Nephron (organoid): ENCODE measurements around the gene HOMER1.

Source experiments
- H3K27ac Mint-ChIP-seq, 3 experiments: 2 replicates each; pipeline ENCODE4 v1.8.0; 2020; ENCODE audit warnings: mixed read lengths in 3 of 3, mild to moderate bottlenecking in 2 of 3, moderate library complexity in 1 of 3
- H3K27me3 Mint-ChIP-seq: 2 replicates; pipeline ENCODE4 v1.8.0; 2021; ENCODE audit warnings: low read depth, mild to moderate bottlenecking, moderate library complexity, mixed read lengths
- H3K36me3 Mint-ChIP-seq: 2 replicates; pipeline ENCODE4 v1.8.0; 2020; ENCODE audit warnings: low read depth, mixed read lengths
- H3K4me1 Mint-ChIP-seq: 2 replicates; pipeline ENCODE4 v1.8.0; 2020; ENCODE audit warnings: mixed read lengths
- H3K4me3 Mint-ChIP-seq, 3 experiments: 2 replicates each; pipeline ENCODE4 v1.8.0; 2020; ENCODE audit warnings: mild to moderate bottlenecking in 3 of 3, mixed read lengths in 3 of 3, moderate library complexity in 2 of 3
- H3K9me3 Mint-ChIP-seq: 2 replicates; pipeline ENCODE4 v1.8.0; 2020; ENCODE audit warnings: mixed read lengths
- TF ChIP-seq, protein P1 (sequence below), 3 experiments: fragments of 200-600 bp; sonication (generic); IDR thresholded peaks; one replicate each; pipeline ENCODE4 v1.5.0; 2021; ENCODE audit warnings: antibody characterized with exemption in 3 of 3; ENCODE audit not compliant: unreplicated experiment in 3 of 3

Gene HOMER1

DNA sequence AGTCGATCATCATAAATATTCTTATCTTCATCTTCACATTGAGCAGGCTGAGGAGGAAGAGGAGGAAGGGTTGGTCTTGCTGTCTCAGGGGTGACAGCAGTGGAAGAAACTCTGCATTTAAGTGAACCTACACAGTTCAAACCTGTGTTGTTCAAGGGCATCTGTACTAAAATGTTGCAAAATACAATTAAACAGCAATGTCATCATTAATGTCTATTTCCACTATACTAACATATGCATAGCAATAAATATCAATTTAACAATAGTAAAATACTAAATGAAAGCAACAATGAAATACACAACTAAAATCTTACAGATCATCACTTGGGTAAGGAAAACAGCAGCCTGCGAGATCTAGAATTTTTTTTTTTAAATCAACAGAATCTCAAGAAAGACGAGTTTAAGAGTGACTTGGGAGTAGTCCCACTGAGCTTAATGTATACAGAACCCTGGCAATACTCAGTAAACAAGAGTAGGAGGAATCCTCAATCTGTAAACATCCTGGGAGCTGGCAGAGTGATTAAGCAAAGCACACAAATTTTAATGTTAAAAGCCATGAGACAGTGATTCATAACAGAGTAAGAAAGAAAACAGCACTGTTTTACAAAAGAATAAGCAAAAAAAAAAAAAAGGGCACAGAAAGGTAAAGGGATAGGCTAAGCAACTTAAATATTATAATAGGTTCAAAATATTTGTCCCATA is 10.0 kb downstream of the HOMER1 start:
- H3K36me3 Mint-ChIP-seq: no peaks in the 10 kb centered on the region
- peaks cover 26% of the 10 kb centered on the region for H3K4me1 Mint-ChIP-seq
- no peak overlapping the region for H3K27ac Mint-ChIP-seq
- H3K9me3 Mint-ChIP-seq: no peaks in the 10 kb centered on the region
- TF ChIP-seq, protein P1, sequence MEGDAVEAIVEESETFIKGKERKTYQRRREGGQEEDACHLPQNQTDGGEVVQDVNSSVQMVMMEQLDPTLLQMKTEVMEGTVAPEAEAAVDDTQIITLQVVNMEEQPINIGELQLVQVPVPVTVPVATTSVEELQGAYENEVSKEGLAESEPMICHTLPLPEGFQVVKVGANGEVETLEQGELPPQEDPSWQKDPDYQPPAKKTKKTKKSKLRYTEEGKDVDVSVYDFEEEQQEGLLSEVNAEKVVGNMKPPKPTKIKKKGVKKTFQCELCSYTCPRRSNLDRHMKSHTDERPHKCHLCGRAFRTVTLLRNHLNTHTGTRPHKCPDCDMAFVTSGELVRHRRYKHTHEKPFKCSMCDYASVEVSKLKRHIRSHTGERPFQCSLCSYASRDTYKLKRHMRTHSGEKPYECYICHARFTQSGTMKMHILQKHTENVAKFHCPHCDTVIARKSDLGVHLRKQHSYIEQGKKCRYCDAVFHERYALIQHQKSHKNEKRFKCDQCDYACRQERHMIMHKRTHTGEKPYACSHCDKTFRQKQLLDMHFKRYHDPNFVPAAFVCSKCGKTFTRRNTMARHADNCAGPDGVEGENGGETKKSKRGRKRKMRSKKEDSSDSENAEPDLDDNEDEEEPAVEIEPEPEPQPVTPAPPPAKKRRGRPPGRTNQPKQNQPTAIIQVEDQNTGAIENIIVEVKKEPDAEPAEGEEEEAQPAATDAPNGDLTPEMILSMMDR (IDR thresholded peaks at IDR 0.05; ENCODE audit: unreplicated experiment in 3 of 3): no peak
- no peaks in the 10 kb centered on the region for H3K27me3 Mint-ChIP-seq
- no peak overlapping the region for H3K4me3 Mint-ChIP-seq

DNA sequence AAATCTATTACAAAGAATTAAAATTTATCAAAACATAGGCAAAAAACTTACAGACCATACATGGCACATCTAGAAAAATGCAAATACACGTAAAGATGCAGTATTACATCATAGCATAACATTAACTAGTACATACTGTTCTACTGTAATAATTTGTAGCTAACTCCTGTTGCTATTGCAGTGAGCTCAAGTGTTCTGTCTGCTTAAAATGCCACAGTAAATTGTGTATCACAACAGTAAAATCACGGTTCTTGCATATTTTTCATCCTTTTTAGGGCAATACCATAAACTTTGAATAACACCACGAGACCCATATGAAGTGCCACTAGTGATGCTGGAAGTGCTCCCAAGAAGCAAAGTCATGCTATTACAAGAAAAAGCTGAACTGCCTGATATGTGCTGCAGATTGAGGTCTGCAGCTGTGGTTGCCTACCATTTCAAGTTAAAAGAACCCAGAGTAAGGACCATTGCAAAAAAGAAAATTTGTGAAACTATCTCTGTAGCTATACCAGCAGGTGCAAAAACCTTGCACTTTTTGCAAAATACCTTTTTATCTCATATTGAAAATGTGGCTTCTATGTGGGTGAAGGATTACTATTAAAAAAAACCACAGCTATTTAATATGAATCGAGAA is 14.2 kb downstream of the HOMER1 start:
- no peak overlapping the region for H3K27ac Mint-ChIP-seq
- H3K4me1 Mint-ChIP-seq: peaks cover 7% of the 10 kb centered on the region
- H3K9me3 Mint-ChIP-seq: no peaks in the 10 kb centered on the region
- no peak overlapping the region for H3K4me3 Mint-ChIP-seq
- no peaks in the 10 kb centered on the region for H3K27me3 Mint-ChIP-seq
- no peaks in the 10 kb centered on the region for H3K36me3 Mint-ChIP-seq
- TF ChIP-seq, protein P1 (IDR thresholded peaks at IDR 0.05; ENCODE audit: unreplicated experiment in 3 of 3): no peak

DNA sequence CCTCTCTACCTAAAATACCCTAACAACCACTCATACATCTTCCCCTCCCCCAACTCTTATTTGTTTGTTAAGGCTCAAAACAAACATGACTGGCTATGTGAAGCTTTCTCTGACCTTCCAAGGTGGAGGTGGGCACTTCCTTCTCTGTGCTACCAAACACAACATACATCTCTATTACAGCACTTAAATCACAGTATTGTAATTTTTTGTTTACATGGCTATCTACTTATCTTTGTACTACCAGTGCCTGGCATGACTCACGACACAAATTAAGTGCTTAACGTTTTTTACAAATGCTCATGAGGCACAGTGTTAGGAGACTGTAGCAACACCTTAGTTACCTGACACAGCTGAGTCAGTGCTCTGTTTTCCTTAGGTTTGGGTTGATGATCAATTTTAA is 18.6 kb downstream of the HOMER1 start:
- no peaks in the 10 kb centered on the region for H3K36me3 Mint-ChIP-seq
- TF ChIP-seq, protein P1 (IDR thresholded peaks at IDR 0.05; ENCODE audit: unreplicated experiment in 3 of 3): no peak
- H3K27me3 Mint-ChIP-seq: no peaks in the 10 kb centered on the region
- no peak overlapping the region for H3K27ac Mint-ChIP-seq
- H3K4me3 Mint-ChIP-seq: no peak overlapping the region
- H3K4me1 Mint-ChIP-seq: peaks cover 6% of the 10 kb centered on the region
- no peaks in the 10 kb centered on the region for H3K9me3 Mint-ChIP-seq

DNA sequence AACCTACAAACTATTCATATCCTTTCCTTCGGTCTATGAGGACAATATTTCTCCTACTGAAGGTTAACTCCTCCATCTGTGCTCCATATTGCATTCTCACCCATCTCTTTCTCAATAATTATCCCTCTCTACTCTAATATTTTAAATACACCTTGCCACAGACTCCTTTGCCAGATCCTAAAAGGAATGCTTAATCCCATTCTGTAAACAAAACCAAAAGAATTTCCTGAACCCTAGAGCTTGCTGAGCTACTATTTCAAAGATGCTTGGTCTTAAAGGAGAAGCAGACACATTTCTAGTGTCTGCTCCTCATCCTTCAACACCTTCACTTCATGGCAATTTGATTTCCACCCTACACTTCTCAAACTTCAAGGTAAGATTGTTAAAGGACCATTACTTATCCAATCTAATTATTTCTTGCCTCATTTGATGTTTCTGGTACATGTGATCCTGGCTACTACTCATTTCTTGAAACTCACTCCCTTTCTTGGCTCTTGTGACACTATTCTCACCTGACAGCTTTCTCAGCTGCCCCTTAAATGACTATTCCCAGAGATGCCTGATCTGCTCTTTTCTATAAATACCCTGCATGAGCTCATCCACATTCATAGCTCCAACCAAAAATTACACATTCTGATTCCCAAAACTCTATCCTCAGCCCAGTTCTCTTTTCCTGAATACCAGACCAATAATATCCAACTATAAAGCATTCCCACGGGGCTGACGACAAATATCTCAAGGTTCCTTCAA is 20.2 kb downstream of the HOMER1 start:
- H3K4me1 Mint-ChIP-seq: peaks cover 6% of the 10 kb centered on the region
- TF ChIP-seq, protein P1 (IDR thresholded peaks at IDR 0.05; ENCODE audit: unreplicated experiment in 3 of 3): no peak
- no peaks in the 10 kb centered on the region for H3K36me3 Mint-ChIP-seq

DNA sequence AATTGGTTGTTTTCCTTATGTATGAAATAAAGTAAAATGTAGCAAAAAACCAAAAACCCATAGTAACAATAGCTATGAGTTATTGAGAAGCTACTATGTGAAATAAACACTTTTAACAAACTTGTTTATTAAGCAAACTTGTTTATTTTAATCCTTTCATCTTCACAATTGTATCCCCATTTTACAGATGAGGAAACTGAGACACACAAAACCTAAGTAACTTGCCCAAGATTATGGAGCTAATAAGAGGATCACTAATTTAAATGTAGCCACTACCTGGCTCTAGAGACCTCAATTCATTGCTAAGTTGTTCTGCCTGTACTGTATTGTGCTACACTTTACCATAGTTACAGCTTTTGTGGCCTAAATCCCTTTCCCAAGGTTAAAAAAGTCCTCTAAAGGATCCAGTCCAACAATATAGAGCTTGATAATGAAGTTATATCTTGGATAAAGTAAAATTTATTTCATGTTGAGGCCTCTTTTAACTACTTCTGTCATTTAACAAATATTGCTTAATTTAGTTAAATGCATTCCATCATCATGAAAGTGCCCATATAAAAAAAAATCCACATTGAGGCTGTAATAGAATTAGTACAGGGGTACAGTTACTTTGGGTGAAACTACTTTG is 22.1 kb downstream of the HOMER1 start:
- TF ChIP-seq, protein P1 (IDR thresholded peaks at IDR 0.05; ENCODE audit: unreplicated experiment in 3 of 3): no peak
- H3K27ac Mint-ChIP-seq: peak overlapping the region in 1 of 3 experiments; percentile 85
- no peak overlapping the region for H3K4me3 Mint-ChIP-seq
- H3K36me3 Mint-ChIP-seq: no peaks in the 10 kb centered on the region
- H3K27me3 Mint-ChIP-seq: no peaks in the 10 kb centered on the region
- peaks cover 6% of the 10 kb centered on the region for H3K4me1 Mint-ChIP-seq
- no peaks in the 10 kb centered on the region for H3K9me3 Mint-ChIP-seq

More for the DNA sequence above, 20.2 kb downstream of the HOMER1 start:
- no peaks in the 10 kb centered on the region for H3K27me3 Mint-ChIP-seq
- H3K27ac Mint-ChIP-seq: peak overlapping the region in 1 of 3 experiments; percentile 4
- no peak overlapping the region for H3K4me3 Mint-ChIP-seq
- H3K9me3 Mint-ChIP-seq: no peaks in the 10 kb centered on the region
